HG02610 (cell line): Measurements from ENCODE around the gene MYBL2.
"Not testable (repeated sequence)": the region's sequence is repeated elsewhere in the genome, so short reads cannot be mapped to it uniquely, and the experiment has no call there.

ENCODE experiments used
- ATAC-seq: cut with Tn5 transposase; IDR thresholded peaks from one replicate; pipeline ENCODE4 v1.9.1; 2021; ENCODE audit warnings: mild to moderate bottlenecking, moderate library complexity; ENCODE audit not compliant: unreplicated experiment

MYBL2 gene

DNA sequence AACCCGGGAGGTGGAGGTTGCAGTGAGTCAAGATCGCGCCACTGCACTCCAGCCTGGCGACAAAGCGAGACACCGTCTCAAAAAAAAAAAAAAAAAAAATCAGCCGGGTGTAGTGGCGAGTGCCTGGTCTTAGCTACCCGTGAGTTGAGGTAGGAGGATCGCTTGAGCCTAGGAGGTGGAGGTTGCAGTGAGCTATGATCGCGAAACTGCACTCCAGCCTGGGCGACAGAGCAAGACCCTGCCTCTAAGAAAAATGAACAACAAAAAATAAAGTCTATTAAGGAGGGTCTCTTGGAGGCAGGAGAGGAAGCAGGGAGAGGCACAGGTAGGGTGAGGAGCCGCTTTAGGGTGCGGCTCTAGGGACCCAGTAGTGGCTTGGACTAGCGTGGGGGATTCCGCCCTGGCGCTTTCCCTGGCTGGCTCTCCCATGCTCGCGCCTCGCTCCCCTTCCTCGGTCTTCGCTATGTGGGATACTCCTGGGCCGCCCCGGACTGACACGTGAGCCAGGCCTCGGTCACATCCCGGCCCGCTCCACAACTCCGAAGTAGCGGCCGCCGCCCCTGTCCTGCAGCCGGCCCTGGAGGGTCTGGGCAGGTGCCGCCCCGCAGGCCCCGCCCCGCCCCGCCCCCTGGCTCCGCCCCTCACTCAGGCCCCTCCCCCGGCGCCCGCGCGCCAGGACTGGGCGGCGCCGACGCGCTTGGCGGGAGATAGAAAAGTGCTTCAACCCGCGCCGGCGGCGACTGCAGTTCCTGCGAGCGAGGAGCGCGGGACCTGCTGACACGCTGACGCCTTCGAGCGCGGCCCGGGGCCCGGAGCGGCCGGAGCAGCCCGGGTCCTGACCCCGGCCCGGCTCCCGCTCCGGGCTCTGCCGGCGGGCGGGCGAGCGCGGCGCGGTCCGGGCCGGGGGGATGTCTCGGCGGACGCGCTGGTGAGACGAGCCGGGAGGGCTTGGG lies at the start of gene MYBL2:
Gene MYBL2 (plus strand): TSS at position 739 of the 953 bp plus-strand sequence. CDS start 170 bp downstream, at position 909.
- ATAC-seq = peak; percentile 76

DNA sequence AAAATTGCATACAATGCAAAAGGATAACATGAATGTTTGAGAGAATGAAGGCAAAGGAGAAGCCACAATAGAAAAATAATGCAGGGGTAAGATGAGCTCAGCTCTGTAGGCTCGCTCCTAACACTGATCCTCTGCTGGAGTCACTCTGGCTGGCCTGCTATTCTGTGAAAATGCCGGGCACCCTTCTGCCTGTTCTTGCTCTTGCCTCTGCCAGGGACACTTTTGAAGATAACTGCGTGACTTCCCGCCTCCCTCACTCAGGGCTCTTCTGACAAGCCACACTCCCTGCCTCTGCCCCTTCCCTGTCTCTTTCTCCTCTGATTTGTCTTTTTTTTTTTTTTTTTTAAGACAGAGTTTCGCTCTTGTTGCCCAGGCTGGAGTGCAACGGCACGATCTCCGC lies 35.3 kb upstream of the MYBL2 start:
- ATAC-seq = no peak

DNA sequence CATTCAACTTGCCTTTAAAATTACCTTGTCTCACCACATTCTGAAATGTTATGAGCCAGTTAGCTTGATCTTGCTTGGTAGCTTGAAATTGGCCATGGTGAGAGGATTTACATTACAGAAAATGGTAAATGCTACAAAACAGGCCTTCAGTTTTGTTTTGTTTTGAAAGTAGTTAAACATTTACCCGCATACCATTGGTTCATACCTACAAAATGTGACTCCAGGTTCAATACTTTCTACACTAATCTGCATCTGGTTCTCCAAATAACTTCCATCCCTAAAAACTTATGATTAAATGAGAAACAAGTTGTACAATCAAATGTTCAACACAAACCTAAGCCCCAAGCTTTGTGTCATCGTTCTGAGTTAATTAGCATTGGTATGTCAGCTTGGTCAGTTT lies 30.5 kb upstream of the MYBL2 start:
- no peak for ATAC-seq

DNA sequence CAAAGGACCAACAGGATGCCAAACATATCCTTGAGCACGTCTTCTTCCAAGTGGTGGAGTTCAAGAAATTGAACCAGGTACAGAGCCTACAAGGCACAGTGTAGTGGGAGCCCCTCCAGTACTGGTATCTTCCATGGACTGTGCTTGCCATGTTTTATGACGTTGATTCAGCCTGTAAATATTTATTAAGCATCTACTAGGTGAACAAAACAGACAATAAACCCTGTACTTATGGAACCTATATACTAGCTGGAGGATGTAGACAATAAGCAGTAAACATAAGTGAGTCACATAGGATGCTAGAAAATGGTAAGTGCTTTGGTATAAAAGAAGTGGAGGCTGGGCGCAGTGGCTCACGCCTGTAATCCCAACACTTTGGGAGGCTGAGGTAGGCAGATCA lies 24.4 kb upstream of the MYBL2 start:
- no peak for ATAC-seq

DNA sequence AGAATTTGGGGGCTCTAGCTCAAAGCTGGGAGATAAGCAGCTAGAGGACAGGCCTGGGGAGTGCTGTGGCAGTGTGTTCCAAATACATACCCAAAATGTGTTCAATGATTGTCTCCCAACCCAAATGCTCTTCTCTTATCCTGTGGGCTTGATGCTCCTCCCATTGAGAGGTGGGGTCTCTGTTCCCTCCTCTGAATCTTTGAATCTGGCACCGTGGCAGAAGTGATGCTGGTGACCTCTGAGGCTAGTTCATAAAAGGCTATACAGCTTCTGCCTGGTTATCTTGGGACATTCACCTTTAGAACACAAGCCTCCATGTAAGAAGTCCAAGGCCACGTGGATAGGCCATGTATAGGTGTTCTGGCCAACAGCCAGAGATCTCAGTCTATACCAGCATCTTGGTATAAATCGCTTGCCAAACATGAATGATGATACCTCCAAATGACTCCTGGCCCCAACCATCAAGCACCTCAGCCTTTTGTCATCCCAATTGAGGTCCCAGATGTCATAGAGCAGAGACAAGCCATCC lies 15.9 kb upstream of the MYBL2 start:
- ATAC-seq = no peak

DNA sequence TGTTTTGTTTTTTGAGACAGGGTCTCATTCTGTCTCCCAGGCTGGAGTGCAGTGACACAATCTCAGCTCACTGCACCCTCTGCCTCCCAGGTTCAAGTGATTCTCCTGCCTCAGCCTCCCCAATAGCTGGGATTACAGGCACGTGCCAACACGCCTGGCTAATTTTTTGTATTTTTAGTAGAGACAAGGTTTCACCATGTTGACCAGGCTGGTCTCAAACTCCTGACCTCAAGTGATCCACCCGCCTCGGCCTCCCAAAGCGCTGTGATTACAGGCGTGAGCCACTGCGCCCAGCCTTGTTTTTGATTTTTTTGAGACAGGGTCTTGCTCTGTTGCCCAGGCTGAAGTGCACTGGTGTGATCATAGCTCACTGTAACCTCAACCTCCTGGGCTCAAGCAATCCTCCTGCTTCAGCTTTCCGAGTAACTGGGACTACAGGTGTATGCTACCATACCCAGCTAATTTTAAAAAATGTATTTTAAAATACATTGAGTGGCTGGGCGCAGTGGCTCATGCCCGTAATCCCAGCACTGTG lies 15.2 kb upstream of the MYBL2 start:
- not testable (repeated sequence) for ATAC-seq

DNA sequence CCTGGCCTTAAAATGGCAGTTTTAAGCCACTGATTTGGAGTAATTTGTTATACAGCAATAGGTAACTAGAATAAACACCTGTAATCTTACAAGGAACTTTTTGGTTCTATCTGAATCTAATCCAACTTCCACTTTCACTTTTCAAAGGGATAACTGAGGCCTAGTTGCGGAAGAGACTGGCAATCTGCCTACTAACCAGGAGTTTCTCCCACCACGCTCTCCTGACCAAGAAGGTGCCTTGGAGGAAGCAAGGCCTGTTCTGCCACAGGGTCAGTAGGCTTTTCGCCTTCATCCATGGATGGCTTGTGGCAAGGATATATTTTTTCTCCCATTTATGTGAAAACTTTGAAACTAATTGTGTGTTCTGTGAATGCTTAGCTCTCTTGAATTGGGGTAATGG lies 12.9 kb upstream of the MYBL2 start:
- no peak for ATAC-seq

DNA sequence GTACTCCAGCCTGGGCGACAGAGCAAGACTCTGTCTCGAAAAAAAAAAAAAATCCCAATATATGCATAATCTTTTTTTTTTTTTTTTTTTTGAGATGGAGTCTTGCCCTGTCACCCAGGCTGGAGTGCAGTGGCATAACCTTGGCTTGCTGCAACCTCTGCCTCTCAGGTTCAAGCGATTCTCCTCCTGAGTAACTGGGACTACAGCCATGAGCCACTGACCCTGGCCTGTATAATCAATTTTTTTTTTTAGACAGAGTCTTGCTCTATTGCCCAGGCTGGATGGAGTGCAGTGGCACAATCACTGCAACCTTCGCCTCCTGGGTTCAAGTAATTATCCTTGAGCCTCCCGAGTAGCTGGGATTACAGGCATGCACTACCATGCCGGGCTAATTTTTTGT lies 11.7 kb upstream of the MYBL2 start:
- not testable (repeated sequence) for ATAC-seq

DNA sequence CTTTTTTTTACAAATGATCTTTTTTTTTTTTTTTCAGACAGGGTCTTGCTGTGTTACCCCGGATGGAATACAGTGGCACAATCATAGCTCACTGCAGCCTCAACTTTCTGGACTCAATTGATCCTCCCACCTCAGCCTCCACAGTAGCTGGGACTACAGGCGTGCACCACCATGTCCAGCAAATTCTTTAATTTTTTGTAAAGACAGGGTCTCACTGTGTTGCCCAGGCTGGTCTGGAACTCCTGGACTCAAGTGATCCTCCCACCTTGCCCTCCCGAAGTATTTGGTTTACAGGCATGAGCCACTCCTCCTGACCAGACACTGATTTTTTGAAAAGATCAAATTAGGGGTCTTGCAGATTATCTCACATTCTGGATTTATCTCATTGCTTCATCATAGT lies 11.0 kb upstream of the MYBL2 start:
- ATAC-seq = no peak

DNA sequence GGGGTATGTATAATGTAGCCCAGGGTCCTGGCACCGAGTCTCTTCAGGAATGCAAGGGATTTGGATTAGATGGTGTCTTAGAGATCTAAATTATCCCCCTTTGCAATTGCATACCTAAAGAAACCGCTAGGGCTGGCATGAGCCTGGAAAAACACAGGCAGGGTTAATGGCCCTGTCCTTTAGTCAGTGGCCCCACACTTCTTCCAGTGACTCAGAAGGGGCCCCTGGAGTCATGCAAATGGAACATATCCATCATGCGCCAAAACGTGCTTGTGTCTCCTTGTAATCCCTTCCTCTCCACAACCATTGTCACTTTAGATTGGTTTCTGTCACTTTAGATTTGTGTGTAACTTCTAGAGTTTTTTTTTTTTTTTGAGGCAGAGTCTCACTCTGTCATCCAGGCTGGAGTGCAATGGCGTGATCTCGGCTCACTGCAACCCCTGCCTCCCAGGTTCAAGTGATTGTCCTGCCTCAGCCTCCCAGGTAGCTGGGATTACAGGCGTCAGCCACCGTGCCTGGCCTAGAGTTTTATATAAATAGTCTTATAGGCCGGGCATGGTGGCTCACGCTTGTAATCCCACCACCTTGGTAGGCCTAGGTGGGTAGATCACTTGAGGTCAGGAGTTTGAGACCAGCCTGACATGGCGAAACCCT lies 8.7 kb upstream of the MYBL2 start:
- no peak for ATAC-seq

DNA sequence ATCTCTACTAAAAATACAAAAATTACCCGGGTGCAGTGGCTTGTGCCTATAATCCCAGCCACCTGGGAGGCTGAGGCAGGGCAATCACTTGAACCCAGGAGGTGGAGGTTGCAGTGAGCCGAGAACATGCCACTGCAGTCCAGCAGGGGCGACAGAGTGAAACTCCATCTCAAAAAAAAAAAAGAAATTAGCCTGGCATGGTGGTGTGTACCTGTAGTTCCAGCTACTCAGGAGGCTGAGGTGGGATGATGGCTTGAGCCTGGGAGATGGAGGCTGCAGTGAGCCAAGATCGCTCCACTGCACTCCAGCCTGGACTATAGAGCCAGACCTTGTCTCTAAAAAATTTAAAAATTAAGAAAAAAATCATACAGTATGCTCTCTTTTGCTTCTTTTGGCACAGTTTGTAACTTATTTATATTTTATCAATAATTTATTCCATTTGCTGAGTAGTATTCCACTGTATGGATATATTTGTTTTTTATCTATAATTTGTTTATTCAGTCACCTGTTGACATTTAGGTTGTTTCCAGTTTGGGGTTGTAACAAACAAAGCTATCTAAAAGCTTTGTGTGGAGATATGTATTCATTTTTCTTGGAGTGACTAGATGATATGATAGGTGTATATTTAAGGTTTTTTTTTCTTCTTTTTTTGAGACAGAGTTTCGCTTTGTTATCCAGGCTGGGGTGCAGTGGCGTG lies 8.0 kb upstream of the MYBL2 start:
- ATAC-seq = no peak

DNA sequence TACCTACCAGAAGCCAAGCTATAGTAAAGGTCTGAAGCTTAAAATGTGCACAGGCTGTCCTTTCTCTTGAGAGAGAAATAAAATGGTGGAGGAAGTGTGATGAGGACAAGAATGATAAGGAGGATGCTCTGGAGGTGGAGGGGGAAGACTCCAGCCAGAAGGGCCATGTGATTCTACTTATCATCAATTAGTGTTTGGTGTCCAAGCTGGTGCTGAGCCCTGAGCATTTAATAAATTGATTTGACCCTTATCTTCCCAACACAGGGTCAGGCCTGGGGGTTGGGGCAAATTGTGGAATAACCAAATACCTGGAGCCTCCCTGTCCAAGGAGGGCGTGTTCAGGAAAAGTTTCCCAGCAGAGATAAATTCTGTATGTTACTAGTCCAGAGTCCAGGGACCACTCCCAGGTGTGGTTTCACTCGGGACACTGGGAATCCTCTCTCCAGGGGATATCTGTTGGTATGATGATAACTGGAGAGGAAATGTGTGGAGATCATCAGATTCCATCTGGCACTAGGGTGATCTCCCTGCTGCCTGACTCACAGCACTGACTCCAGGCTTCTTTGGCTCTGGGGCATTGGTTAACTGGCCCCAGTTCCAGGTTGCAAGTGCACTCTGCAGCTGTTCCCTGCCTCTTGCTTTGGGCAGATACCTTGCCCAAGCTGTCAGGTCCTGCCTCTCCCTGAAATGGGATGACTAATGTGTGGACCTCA lies 3.8 kb upstream of the MYBL2 start:
- no peak for ATAC-seq

DNA sequence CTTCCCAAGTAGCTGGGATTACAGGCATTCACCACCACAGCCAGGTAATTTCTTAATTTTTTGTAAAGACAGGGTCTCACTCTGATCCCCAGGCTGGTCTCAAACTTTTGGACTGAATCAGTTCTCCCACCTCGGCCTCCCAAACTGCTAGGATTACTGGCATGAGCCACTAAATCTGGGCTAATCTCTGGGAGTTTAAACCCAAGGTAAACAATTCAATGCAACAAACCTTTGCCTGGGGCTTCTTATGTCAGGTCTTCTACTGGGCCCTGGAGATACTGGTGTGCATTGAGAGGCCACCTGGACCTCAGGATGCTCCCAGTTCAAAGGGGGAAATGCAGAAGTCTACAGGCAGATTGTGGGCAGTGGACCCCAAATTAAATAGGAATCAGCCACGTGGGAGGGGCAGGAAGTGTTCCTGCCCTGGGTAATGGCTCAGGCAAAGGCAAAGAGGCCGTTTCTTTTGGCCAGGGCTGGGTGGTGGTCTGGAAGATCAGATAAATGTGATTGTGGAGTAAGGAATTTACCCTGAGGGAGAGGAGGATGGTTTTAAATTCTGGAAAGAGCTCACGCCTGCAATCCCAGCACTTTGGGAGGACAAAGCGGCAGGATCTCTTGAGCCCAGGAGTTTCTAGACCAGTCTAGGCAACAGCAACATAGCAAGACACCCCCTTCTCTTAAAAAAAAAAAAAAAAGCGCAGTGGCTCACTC lies 1.3 kb upstream of the MYBL2 start:
- no peak for ATAC-seq

DNA sequence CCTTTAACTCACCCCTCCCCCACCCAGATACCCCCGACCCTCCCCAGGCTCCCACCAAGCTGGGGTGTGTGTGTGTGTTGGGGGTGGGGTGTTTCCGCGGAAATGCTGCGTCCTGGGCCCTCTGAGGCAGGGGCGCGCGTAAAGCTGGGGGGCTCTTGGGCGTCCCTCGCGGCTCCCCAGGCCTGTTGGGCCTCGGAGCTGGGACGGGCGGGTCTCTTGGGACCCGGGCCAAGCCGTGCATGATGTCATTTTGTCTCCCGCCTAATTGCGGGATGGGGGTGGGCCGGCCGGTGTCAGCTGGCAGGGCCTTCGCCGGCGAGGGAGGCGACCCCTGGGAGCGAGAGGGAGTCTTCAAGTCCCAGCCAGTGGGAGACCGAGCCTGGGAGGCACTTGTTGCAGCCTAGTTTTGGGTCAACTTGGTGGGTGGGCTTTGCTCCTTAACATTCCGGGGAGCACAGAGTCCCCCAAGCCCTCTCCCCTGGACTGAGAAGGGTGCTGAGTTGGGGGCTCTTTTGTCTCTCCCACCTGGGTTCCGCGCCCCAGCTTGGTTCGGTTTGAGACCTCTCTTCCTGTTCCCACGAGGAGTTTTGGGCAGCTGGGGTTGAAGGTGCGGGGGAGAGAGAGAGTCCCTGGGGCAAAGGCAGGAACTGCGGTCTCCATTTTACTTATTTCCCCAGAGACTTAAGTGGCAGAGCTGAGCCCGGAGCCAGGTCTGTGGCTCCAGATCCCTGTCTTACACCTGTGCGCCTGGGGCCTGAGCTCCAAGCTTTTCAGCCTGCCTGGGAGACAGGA lies 623 bp downstream of the MYBL2 start:
- peak; percentile 39 for ATAC-seq

DNA sequence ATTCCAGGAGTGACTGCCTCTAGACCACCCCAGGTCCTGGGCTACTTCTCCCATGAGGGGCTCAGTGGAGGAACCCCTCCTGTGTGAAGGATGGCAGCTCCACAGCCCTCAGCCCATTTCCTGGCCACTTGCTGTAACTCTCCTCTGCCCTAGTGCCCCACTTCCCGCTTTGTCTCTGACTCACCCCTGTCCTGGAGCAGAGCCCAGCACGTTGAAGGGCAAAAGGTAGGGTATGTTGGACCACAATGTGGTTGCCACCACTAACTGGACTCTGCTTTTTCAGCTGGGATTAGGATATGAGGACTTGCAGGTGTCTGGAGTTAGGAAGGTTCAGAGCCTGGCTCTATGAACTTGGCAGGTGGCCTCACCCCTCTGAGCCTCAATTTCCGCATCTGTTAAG lies 2.4 kb downstream of the MYBL2 start:
- ATAC-seq = no peak

DNA sequence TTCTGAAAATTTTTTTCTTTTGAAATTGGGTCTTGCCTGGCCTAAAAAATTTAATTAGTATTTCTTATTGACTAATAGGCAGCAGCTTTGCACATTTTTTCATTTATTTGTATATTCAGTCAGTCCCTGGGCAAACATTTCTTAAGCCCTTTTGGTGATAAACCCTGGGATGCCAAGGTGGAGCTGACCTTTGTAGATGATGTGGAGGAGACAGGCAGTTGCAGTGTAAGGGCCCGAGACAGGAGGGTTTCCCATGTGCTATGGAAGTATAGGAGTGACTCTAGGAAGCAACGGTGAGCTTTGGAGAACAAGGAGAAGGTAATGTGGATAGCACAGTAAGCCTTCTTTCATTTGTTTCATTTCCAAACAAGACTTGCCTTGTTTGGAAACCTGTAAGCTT lies 3.5 kb downstream of the MYBL2 start:
- ATAC-seq = no peak

DNA sequence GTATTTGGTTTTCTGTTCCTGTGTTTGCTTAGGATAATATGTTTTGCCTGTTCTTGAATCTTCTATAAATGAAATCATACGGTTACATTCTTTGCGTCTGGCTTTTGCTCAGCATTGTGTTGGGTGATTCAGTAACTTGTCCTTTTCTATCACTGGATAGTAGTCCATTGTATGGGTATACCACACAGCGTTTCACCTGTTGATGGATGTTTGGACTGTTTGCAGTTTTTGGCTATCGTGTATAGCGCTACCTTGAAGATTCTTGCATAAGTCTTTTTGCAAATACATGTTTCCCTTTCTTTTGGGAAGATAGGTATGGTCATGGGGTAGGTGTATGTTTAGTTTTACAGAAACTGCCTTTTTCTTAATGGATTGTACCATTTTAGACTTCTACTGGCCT lies 9.5 kb downstream of the MYBL2 start:
- no peak for ATAC-seq

DNA sequence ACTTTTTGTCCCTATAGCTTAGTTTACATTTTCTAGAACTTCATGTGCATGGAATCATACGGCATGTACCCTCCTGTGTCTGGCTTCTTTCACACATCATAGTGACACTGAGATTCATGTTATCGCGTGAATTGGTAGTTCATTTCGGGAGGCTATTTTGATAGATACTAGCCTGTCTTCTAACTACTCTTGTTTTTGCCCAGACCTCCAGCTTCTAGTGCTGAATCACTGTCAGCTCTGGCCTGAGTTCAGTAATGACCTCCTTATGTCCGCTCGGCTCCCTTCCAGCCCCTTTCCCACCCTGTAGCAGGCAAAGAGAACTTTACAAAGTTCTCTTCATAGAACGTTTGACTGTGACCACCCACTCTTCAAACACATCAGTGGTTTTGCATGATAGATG lies 14.1 kb downstream of the MYBL2 start:
- ATAC-seq = no peak

DNA sequence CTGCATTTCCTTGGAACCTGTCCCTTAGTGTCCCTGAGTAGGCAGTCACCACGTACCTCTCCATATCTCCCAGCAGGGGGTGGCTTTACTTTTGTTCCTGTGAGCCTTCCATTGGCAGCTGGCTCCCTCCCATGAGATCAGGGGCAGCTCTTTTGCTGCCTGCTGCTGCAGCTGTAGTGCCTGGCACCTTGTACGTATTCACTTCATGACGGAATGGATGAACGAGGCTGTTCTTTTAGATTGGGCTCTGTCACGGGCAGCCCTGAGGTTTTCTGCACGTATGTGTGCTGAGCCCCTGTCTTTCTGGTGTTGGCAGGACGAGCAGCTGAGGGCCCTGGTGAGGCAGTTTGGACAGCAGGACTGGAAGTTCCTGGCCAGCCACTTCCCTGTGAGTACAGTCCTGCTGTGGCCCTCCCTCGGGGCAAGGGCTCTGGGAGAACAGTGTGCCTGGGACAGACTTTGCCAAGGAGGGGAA lies 14.6 kb downstream of the MYBL2 start:
- ATAC-seq = peak; percentile 17
